Activated CD4-positive, alpha-beta memory T cell treated with anti-CD3 and anti-CD28 coated beads for 36 hours (primary cell): ENCODE data around the gene CFAP58. TPM values are rescaled to one million over a fixed set of nuclear protein-coding genes. Genes with fewer than 3 reads are reported as not detected.

Experiments used
- CTCF ChIA-PET: fragments of 350-600 bp; sonication (Branson Sonifier 250); formaldehyde crosslinking; loops from one replicate; lab custom pipeline; 2021; ENCODE audit warnings: antibody characterized with exemption, inconsistent platforms; lab: Charles Lee
- POLR2A ChIA-PET: fragments of 350-600 bp; sonication (Branson Sonifier 250); formaldehyde crosslinking; loops from one replicate; lab custom pipeline; 2021; ENCODE audit warnings: antibody characterized with exemption; lab: Charles Lee
- DNase-seq: peaks from one replicate; pipeline ENCODE4 v3.0.0-alpha.2; 2020
- H3K27ac Mint-ChIP-seq: one replicate; pipeline ENCODE4 v1.8.0; 2021; ENCODE audit warnings: mixed read lengths
- H3K27me3 Mint-ChIP-seq: one replicate; pipeline ENCODE4 v1.8.0; 2021; ENCODE audit warnings: mixed read lengths
- H3K36me3 Mint-ChIP-seq: one replicate; pipeline ENCODE4 v1.8.0; 2021; ENCODE audit warnings: mixed read lengths
- H3K4me1 Mint-ChIP-seq: one replicate; pipeline ENCODE4 v1.8.0; 2021; ENCODE audit warnings: low read depth, mixed read lengths
- H3K4me3 Mint-ChIP-seq: one replicate; pipeline ENCODE4 v1.8.0; 2021; ENCODE audit warnings: mild to moderate bottlenecking, mixed read lengths
- H3K9me3 Mint-ChIP-seq: one replicate; pipeline ENCODE4 v1.8.0; 2021; ENCODE audit warnings: mixed read lengths
- intact Hi-C: fragments of 100-400 bp; cut with micrococcal nuclease; formaldehyde crosslinking; loops from one replicate; pipeline ENCODE4 v1.15.1; 2023
- total RNA-seq, 2 experiments: library from RNA; stranded (reverse); gene quantifications; one replicate each; pipeline ENCODE4 v1.2.3, GENCODE V29; 2021

CFAP58 gene
- total RNA-seq, 2 experiments from 2014 or later, result 0.31 to 0.88 TPM

DNA sequence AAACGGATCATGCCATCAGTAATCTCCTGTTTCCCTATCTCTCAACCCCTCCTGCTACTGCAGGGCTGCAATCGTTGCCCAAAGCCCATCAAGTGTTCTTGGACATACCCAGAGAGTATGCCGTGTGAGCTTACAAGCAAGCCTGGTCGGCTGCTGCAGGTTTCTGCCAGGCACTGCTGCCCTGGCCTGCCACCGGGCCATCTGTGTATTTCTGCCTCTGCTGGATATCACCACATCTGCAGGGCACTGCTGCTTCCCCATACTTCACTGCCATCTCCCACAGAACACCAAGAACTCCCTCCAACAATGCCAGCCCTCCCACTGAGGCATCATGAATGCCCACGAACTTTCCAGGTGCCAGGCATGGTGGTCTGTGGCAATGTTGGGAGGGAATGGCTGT lies 149.3 kb downstream of the CFAP58 start:
- no peak for DNase-seq
- Mint-ChIP-seq H3K36me3 (no peaks in the 10 kb centered on the region), H3K4me3 (no peak overlapping the region), H3K9me3 (no peaks in the 10 kb centered on the region), H3K27ac (no peak overlapping the region), H3K4me1 (no peaks in the 10 kb centered on the region), H3K27me3 (peaks cover 3% of the 10 kb centered on the region)
- intact Hi-C loops, result no loop called here
- ChIA-PET CTCF (no interaction called here), POLR2A (no interaction called here)

Other genes with a start within 250 kb of the CFAP58 start
- 10 to 100 TPM; 16.8 to 19.2 TPM for gene SFR1, start 231.7 kb upstream of the CFAP58 start, total RNA-seq
- under 1 TPM; 0.19 to 0.22 TPM for gene CFAP43, start 121.5 kb upstream of the CFAP58 start, total RNA-seq
- gene GSTO1, start 98.9 kb upstream of the CFAP58 start, total RNA-seq, result 100 to 1,000 TPM; 215 to 225 TPM
- 1 to 10 TPM; 2.3 to 2.6 TPM for gene GSTO2, start 84.6 kb upstream of the CFAP58 start, total RNA-seq
- gene ITPRIP, start 15.4 kb upstream of the CFAP58 start, total RNA-seq, result 10 to 100 TPM; 15.6 to 16.6 TPM